K562 (cell line): ENCODE measurements around the gene PSMB11. TPM values are rescaled to one million over a fixed set of nuclear protein-coding genes. Genes with fewer than 3 reads are reported as not detected.

ENCODE experiments used
- ARHGAP35 ChIP-seq: fragments of 450-650 bp; IDR thresholded peaks from 2 replicates; pipeline ENCODE4 v1.6.1; 2018; ENCODE audit not compliant: partially characterized antibody
- DACH1 ChIP-seq: fragments of 450-650 bp; IDR thresholded peaks from 2 replicates; pipeline ENCODE4 v1.6.1; 2018; ENCODE audit not compliant: partially characterized antibody
- E2F4 ChIP-seq: sonication (generic); formaldehyde crosslinking; IDR thresholded peaks from 2 replicates; pipeline ENCODE4 v1.8.0; 2022; ENCODE audit warnings: mild to moderate bottlenecking, low read depth, missing genetic modification reagents
- EGR1 ChIP-seq: fragments of 450-650 bp; conservative IDR thresholded peaks from 2 replicates; pipeline ENCODE4 v1.6.1; 2017; ENCODE audit warnings: mild to moderate bottlenecking
- FOXJ2 ChIP-seq: fragments of 200-800 bp; sonication (Bioruptor generic); IDR thresholded peaks from 2 replicates; pipeline ENCODE4 v1.6.1; 2016; ENCODE audit warnings: missing genetic modification characterization, missing compliant biosample characterization
- MEF2D ChIP-seq: conservative IDR thresholded peaks from 2 replicates; pipeline ENCODE4 v1.6.1; 2016; ENCODE audit warnings: low read depth, missing genetic modification characterization, missing compliant biosample characterization
- NR3C1 ChIP-seq: sonication (generic); formaldehyde crosslinking; IDR thresholded peaks from 2 replicates; pipeline ENCODE4 v1.8.1; 2022; ENCODE audit warnings: missing genetic modification reagents
- PRMT5 ChIP-seq: sonication (generic); formaldehyde crosslinking; IDR thresholded peaks from 2 replicates; pipeline ENCODE4 v1.5.0; 2020; ENCODE audit warnings: missing genetic modification reagents
- RAD51 ChIP-seq: fragments of 450-650 bp; IDR thresholded peaks from 2 replicates; pipeline ENCODE4 v1.7.1; 2016; ENCODE audit warnings: low read depth, mild to moderate bottlenecking, borderline replicate concordance
- RBFOX2 ChIP-seq: fragments of 200-400 bp; formaldehyde crosslinking; IDR thresholded peaks from 2 replicates; pipeline ENCODE4 v1.6.1; 2017; ENCODE audit warnings: low read depth, mild to moderate bottlenecking, low read length, moderate library complexity
- RBM25 ChIP-seq: fragments of 200-400 bp; formaldehyde crosslinking; IDR thresholded peaks from 2 replicates; pipeline ENCODE4 v1.6.1; 2018; ENCODE audit warnings: low read length, low read depth, moderate library complexity; ENCODE audit not compliant: severe bottlenecking
- TAF7 ChIP-seq: fragments of 450-650 bp; IDR thresholded peaks from 2 replicates; pipeline ENCODE4 v1.6.1; 2016; ENCODE audit warnings: missing genetic modification characterization, missing compliant biosample characterization
- TARDBP ChIP-seq: fragments of 450-650 bp; IDR thresholded peaks from 2 replicates; pipeline ENCODE4 v1.6.1; 2016
- ZNF224 ChIP-seq: sonication (generic); formaldehyde crosslinking; IDR thresholded peaks from 2 replicates; pipeline ENCODE4 v1.8.0; 2022; ENCODE audit warnings: mild to moderate bottlenecking, missing genetic modification reagents
- ZNF3 ChIP-seq: fragments of 250-450 bp; sonication (Bioruptor Pico); IDR thresholded peaks from 2 replicates; pipeline ENCODE4 v1.5.0; 2021; ENCODE audit warnings: mild to moderate bottlenecking, moderate library complexity
- ZNF668 ChIP-seq: fragments of 250-450 bp; sonication (Bioruptor Pico); IDR thresholded peaks from 2 replicates; pipeline ENCODE4 v1.8.0; 2022; ENCODE audit warnings: mild to moderate bottlenecking, inconsistent platforms
- ZNF785 ChIP-seq: fragments of 250-450 bp; sonication (Bioruptor Pico); IDR thresholded peaks from 2 replicates; pipeline ENCODE4 v1.4.0; 2020; ENCODE audit warnings: mild to moderate bottlenecking
- ZNF79 ChIP-seq: fragments of 250-450 bp; sonication (Bioruptor Pico); IDR thresholded peaks from 2 replicates; pipeline ENCODE4 v1.4.0; 2020; ENCODE audit warnings: low read depth, mild to moderate bottlenecking, moderate library complexity
- polyA plus RNA-seq, 8 experiments: library from polyadenylated mRNA; depleted of rRNA in 4 of 8; stranded (reverse) in 5 of 8; unstranded in 3 of 8; fragments of >200 nt; fragmentation: Nextera tagmentation in 2 of 8; fragmentation: Illumina TruSeq in 1 of 8; extraction: Ambion mirVana in 2 of 8; extraction: Trizol in 1 of 8; gene quantifications; 2 replicates each; pipeline versions ENCODE4 v1.2.1 to v1.2.3, GENCODE V29; 2011 to 2014; ENCODE audit warnings: inconsistent platforms in 1 of 8, missing spikeins in 1 of 8
- total RNA-seq, 7 experiments: library from RNA; depleted of rRNA in 6 of 7; stranded (reverse); fragments of >200 nt in 6 of 7; fragmentation: Illumina TruSeq in 2 of 7; extraction: Trizol in 2 of 7; gene quantifications; 2 replicates each; pipeline versions ENCODE4 v1.2.1 to v1.2.3, GENCODE V29; 2011 to 2021; ENCODE audit warnings: low replicate concordance in 1 of 7
- TF ChIP-seq, protein P1 (sequence below): fragments of 450-650 bp; formaldehyde crosslinking; IDR thresholded peaks from 2 replicates; pipeline ENCODE4 v1.4.0; 2020; ENCODE audit warnings: mild to moderate bottlenecking, moderate library complexity
- TF ChIP-seq, protein P2 (sequence below): sonication (generic); formaldehyde crosslinking; IDR thresholded peaks from 2 replicates; pipeline ENCODE4 v1.8.0; 2023; ENCODE audit warnings: missing genetic modification reagents, mild to moderate bottlenecking, borderline replicate concordance

Gene PSMB11
- total and polyA plus RNA-seq, 9 of the 15 experiments (the other 6 are each of a cell fraction or from before 2014, with no cell fraction given), result not detected

DNA sequence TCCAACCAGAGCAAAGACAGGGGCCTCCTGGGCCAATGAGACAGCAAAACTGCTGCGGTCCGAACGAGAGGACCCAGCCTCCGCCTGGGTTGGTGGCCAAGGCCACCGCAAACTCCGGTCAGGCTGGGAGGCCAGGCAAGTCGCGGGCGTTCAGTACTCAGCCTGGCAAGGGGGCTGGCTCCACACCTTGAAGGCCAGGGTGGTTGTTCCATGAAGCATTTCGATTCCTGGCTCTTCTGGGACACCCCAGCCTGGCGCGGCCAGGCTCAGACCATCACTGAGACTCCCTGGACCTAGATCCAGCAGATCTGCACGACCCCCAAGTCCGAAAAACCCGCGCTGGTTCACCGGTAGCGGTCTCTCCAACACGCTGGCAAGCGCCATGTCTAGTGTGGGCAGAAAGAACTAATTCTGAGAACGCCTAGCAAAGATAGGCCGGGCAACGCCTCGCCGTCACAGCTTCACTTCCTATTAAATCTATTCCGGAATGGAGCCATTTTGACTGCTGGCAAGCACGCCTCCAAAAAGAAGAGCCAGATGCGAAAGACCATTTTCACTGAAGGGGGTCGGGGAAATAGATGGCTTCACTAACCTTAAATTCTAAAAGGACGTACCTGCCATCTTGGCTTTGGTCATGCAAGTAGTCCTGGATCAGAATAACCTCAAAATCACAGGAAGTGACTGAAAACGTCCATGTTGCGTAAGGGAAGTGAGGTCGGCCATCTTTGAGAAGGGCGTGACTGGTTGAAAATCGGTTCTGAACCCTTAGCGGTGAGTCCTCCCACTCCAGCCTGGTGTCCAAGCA is 7.3 kb upstream of the PSMB11 start, which contains the start of gene PSMB5 (continued):
- TF ChIP-seq ZNF785 (no peak), DACH1 (no peak), MEF2D (tag) (peak; percentile 66; the same call in 1 of the 2 replicates), ZNF668 (CRISPR knock-in tag) (no peak), ZNF224 (no peak), TAF7 (tag) (peak; percentile 83), RBM25 (no peak), ARHGAP35 (no peak), ZNF3 (CRISPR knock-in tag) (no peak), EGR1 (peak; percentile 60), FOXJ2 (peak; percentile 82; the same call in 1 of the 2 replicates), RAD51 (no peak), RBFOX2 (peak; percentile 91), E2F4 (CRISPR knock-in tag) (no peak), TARDBP (no peak), PRMT5 (CRISPR knock-in tag) (no peak), ZNF79 (no peak), NR3C1 (no peak)
- TF ChIP-seq, protein P1, sequence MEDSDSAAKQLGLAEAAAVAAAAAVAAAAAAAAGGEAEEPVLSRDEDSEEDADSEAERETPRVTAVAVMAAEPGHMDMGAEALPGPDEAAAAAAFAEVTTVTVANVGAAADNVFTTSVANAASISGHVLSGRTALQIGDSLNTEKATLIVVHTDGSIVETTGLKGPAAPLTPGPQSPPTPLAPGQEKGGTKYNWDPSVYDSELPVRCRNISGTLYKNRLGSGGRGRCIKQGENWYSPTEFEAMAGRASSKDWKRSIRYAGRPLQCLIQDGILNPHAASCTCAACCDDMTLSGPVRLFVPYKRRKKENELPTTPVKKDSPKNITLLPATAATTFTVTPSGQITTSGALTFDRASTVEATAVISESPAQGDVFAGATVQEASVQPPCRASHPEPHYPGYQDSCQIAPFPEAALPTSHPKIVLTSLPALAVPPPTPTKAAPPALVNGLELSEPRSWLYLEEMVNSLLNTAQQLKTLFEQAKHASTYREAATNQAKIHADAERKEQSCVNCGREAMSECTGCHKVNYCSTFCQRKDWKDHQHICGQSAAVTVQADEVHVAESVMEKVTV (CRISPR knock-in tag), result no peak
- TF ChIP-seq, protein P2, sequence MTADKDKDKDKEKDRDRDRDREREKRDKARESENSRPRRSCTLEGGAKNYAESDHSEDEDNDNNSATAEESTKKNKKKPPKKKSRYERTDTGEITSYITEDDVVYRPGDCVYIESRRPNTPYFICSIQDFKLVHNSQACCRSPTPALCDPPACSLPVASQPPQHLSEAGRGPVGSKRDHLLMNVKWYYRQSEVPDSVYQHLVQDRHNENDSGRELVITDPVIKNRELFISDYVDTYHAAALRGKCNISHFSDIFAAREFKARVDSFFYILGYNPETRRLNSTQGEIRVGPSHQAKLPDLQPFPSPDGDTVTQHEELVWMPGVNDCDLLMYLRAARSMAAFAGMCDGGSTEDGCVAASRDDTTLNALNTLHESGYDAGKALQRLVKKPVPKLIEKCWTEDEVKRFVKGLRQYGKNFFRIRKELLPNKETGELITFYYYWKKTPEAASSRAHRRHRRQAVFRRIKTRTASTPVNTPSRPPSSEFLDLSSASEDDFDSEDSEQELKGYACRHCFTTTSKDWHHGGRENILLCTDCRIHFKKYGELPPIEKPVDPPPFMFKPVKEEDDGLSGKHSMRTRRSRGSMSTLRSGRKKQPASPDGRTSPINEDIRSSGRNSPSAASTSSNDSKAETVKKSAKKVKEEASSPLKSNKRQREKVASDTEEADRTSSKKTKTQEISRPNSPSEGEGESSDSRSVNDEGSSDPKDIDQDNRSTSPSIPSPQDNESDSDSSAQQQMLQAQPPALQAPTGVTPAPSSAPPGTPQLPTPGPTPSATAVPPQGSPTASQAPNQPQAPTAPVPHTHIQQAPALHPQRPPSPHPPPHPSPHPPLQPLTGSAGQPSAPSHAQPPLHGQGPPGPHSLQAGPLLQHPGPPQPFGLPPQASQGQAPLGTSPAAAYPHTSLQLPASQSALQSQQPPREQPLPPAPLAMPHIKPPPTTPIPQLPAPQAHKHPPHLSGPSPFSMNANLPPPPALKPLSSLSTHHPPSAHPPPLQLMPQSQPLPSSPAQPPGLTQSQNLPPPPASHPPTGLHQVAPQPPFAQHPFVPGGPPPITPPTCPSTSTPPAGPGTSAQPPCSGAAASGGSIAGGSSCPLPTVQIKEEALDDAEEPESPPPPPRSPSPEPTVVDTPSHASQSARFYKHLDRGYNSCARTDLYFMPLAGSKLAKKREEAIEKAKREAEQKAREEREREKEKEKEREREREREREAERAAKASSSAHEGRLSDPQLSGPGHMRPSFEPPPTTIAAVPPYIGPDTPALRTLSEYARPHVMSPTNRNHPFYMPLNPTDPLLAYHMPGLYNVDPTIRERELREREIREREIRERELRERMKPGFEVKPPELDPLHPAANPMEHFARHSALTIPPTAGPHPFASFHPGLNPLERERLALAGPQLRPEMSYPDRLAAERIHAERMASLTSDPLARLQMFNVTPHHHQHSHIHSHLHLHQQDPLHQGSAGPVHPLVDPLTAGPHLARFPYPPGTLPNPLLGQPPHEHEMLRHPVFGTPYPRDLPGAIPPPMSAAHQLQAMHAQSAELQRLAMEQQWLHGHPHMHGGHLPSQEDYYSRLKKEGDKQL (CRISPR knock-in tag), result no peak
